ENCODE results near the gene KRT14. TPM values are rescaled to one million over a fixed set of nuclear protein-coding genes. Genes with fewer than 3 reads are reported as not detected.
"Not testable (repeated sequence)": the region's sequence is repeated elsewhere in the genome, so short reads cannot be mapped to it uniquely, and the experiment has no call there.

KRT14 gene
- total RNA-seq, 1 donor from 2014 or later = 0.20 TPM

- DNase-seq (ENCODE audit: low spot score) = not testable (repeated sequence)
Measured at GRCh38 chr17:41623184-41623861, 36.6 kb upstream of the KRT14 start.

- DNase-seq (ENCODE audit: low spot score) = not testable (repeated sequence)
Measured at GRCh38 chr17:41622340-41623183, 35.9 kb upstream of the KRT14 start.

GRCh38 chr17:41621916-41622315 lies 35.2 kb upstream of the KRT14 start:
- DNase-seq (ENCODE audit: low spot score) = no peak

GRCh38 chr17:41621435-41621817 lies 34.7 kb upstream of the KRT14 start:
- not testable (repeated sequence) for DNase-seq (ENCODE audit: low spot score)

- no peak for DNase-seq (ENCODE audit: low spot score)
Measured at GRCh38 chr17:41620583-41621434, 34.1 kb upstream of the KRT14 start.

- not testable (repeated sequence) for DNase-seq (ENCODE audit: low spot score)
Measured at GRCh38 chr17:41619927-41620582, 33.4 kb upstream of the KRT14 start.

- DNase-seq (ENCODE audit: low spot score) = no peak
Measured at GRCh38 chr17:41619036-41619926, 32.6 kb upstream of the KRT14 start.

GRCh38 chr17:41618341-41619035 lies 31.8 kb upstream of the KRT14 start:
- DNase-seq (ENCODE audit: low spot score) = no peak

- no peak for DNase-seq (ENCODE audit: low spot score)
Measured at GRCh38 chr17:41617698-41618097, 31.0 kb upstream of the KRT14 start.

GRCh38 chr17:41617136-41617535 lies 30.4 kb upstream of the KRT14 start:
- no peak for DNase-seq (ENCODE audit: low spot score)

- not testable (repeated sequence) for DNase-seq (ENCODE audit: low spot score)
Measured at GRCh38 chr17:41616486-41616885, 29.8 kb upstream of the KRT14 start.

GRCh38 chr17:41615454-41615853 lies 28.8 kb upstream of the KRT14 start:
- DNase-seq (ENCODE audit: low spot score) = no peak

GRCh38 chr17:41614767-41615166 lies 28.1 kb upstream of the KRT14 start:
- DNase-seq (ENCODE audit: low spot score) = not testable (repeated sequence)

GRCh38 chr17:41614098-41614497 lies 27.4 kb upstream of the KRT14 start:
- DNase-seq (ENCODE audit: low spot score) = no peak

- no peak for DNase-seq (ENCODE audit: low spot score)
Measured at GRCh38 chr17:41613277-41614082, 26.8 kb upstream of the KRT14 start.

GRCh38 chr17:41612376-41613160 lies 25.9 kb upstream of the KRT14 start, which contains the start of gene KRT16:
Gene KRT16 (minus strand): TSS chr17:41612767. CDS start chr17:41612688, 79 bp downstream.
- not testable (repeated sequence) for DNase-seq (ENCODE audit: low spot score)

- no peak for DNase-seq (ENCODE audit: low spot score)
Measured at GRCh38 chr17:41610965-41611640, 24.4 kb upstream of the KRT14 start.

All from mucosa of gallbladder (tissue), 1 donor.